ENCODE results near the gene MAP3K4.

DNA sequence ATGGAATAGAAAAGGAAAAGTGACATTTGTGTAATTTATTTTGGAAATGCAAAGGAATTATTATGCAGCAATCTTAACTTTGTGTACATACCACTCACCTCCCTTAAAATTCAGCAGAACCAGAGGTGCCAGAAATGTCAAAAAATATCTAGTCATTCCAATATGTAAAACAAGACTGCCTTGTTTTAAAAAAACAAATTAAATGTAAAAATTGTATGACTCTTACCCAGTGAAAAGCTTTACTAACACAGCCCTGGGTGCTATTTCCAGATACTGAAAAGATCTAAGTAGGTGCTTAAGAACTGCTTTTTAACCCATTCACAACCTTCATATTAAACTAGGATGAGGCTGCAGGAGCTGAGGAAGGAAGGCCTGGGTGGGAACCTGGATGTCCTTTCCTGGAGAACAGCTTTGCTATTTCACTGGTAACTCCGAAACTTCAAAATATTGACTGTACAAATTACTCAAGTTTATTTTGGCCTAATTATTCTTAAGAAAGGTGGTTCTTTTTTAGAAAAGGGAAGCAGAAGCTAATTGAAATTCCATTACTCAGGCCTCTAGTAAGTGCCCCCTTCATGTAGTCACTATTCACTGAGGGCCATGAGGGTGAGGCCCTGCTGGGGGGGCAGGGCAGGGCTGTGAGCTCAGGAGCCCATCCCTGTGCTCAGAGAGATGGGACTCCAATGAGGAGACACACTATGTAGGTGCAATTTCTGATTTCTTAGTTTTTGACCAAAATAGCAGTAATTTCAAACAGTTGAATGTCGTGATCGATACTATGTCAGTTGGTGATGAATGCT is 139.6 kb downstream of the MAP3K4 start:
- TF ChIP-seq, protein P1, sequence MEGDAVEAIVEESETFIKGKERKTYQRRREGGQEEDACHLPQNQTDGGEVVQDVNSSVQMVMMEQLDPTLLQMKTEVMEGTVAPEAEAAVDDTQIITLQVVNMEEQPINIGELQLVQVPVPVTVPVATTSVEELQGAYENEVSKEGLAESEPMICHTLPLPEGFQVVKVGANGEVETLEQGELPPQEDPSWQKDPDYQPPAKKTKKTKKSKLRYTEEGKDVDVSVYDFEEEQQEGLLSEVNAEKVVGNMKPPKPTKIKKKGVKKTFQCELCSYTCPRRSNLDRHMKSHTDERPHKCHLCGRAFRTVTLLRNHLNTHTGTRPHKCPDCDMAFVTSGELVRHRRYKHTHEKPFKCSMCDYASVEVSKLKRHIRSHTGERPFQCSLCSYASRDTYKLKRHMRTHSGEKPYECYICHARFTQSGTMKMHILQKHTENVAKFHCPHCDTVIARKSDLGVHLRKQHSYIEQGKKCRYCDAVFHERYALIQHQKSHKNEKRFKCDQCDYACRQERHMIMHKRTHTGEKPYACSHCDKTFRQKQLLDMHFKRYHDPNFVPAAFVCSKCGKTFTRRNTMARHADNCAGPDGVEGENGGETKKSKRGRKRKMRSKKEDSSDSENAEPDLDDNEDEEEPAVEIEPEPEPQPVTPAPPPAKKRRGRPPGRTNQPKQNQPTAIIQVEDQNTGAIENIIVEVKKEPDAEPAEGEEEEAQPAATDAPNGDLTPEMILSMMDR (conservative IDR thresholded peaks at IDR 0.05; ENCODE audit: low read depth, low read length), result no peak
- no peak for TF ChIP-seq EZH2 (IDR thresholded peaks at IDR 0.05; ENCODE audit: low read length, unreplicated experiment)
- no peak for TF ChIP-seq EZH2phosphoT487 (IDR thresholded peaks at IDR 0.05; ENCODE audit: borderline replicate concordance, low read length)
